ENCODE measurements around the gene MIPOL1.
"Not testable (repeated sequence)": the region's sequence is repeated elsewhere in the genome, so short reads cannot be mapped to it uniquely, and the experiment has no call there.

MIPOL1 gene

DNA sequence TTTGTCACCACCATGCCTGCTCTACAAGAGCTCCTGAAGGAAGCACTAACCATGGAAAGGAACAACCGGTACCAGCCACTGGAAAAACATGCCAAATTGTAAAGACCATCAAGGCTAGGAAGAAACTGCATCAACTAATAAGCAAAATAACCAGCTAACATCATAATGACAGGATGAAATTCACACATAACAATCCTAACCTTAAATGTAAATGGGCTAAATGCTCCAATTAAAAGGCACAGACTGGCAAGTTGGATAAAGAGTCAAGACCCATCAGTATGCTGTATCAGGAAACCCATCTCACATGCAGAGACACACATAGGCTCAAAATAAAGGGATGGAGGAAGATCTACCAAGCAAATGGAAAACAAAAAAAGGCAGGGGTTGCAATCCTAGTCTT is 97.5 kb downstream of the MIPOL1 start:
- DNase-seq, result not testable (repeated sequence)

DNA sequence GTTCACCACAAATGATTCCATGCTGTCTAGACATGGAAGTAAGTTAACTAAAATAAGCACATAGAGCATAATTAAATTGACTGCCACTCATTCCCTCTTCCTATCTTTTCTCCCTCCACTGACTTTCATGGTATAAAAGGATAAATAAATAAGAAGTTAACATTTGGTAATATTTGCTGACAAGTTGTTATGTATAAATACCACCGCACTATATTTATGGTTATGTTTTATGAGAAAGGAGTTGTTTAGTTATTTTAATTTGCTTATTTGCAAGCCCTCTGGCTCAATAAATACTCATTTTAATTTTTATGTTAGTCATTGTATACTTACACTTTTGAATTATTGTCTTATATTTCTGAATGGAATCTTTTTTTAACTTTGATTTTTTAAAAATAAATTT is 113.5 kb downstream of the MIPOL1 start:
- no peak for DNase-seq

DNA sequence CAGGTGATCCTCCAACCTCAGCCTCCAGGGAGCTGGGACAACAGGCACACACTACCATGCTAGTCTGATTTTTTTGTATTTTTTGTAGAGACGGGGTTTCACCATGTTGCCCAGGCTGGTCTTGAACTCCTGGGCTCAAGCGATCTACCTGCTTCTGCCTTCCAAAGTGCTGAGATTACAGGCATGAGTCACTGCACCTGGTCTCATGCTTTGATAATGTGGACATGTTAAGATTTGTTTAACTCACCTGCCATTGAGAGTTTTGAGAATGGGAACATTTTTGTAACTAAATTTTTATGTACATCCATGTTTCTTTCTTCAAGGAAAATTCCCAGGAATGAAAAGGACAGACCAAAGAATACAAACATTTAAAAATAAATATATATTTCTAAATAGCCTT is 121.2 kb downstream of the MIPOL1 start:
- DNase-seq, result no peak

DNA sequence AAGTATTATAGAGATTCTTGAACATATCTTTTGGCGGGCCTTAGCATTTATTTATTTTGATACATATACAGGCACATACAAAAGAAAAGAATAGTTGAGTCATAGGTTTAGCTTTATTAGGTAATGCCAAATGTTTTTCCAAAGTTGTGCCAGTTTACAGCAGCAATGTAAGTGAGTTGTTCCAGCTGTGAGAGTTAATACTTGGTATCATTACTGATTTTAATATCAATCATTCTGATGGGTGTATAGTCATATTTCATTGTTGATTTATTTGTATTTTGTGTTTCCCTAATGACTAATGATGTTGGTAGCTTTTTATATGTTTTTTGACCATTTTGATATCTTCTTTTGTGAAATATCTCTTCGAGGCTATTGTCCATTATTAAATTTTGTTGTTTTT is 122.4 kb downstream of the MIPOL1 start:
- DNase-seq, result no peak

DNA sequence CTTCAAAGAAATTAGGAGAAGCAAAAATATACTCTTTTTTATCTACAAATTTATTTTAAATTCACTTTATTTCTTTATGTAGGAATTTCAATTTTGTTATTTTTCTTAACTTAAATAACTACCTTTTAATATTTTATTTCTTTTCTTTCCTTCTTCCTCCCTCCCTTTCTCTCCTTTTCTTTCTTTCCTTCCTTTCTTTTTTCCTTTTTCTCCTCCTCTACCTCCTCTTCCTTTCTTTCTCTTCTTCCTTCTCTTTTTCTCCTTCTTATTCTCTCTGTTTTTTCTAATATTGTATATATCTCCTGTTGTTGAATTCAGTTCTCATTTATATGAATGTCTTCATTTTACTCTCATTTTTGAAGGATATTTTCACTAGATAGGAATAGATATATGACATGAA is 127.6 kb downstream of the MIPOL1 start:
- DNase-seq, result no peak

DNA sequence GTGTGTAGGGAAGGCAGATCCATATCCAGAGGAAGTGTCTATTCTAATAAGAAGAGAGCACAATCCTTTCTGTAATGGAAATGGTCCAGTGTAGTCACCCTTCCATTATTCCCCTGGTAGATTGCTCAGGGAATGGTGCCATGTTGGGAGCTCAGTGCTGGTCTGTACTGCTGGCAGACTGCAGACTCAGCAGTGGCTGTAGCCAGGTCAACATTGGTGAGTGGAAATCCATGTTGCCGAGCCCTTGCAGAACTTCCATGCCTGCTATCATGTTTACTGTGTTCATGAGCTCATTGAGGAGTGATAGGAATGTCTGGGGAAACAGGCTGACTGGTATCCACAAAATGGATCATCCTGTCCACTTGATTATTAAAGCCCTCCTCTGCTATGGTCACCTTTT is 128.7 kb downstream of the MIPOL1 start:
- DNase-seq, result no peak

DNA sequence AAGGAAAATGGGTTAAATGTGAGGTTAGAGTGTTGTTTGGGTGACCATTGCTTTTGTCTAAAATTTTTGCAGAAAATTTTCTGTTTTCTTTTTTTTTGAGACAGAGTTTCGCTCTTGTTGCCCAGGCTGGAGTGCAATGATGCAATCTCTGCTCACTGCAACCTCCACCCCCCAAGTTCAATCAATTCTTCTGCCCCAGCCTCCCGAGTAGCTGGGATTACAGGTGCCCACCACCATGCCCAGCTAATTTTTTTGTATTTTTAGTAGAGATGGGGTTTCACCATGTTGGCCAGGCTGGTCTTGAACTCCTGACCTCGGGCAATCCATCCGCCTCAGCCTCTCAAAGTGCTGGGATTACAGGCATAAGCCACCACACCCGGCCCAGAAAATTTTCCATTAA is 130.2 kb downstream of the MIPOL1 start:
- not testable (repeated sequence) for DNase-seq

DNA sequence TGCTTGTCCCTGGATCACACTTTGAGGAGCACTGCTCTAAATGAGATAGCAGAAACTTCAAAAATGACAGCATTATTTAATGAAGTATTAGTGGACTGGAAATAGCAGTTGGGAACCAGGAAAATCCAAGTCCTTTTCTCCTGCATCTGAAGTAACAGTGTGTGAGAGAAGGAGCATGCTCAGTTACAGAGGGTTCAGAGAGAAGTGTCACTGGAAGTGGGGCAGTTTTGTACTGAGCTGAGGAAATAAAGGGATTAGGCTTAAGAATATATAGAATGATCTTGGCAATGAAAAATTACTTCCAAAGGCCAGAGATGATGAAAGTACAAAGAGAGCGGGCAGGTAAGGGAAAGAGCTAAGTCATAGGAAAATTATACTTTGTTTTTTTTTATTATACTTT is 130.9 kb downstream of the MIPOL1 start:
- DNase-seq, result no peak

DNA sequence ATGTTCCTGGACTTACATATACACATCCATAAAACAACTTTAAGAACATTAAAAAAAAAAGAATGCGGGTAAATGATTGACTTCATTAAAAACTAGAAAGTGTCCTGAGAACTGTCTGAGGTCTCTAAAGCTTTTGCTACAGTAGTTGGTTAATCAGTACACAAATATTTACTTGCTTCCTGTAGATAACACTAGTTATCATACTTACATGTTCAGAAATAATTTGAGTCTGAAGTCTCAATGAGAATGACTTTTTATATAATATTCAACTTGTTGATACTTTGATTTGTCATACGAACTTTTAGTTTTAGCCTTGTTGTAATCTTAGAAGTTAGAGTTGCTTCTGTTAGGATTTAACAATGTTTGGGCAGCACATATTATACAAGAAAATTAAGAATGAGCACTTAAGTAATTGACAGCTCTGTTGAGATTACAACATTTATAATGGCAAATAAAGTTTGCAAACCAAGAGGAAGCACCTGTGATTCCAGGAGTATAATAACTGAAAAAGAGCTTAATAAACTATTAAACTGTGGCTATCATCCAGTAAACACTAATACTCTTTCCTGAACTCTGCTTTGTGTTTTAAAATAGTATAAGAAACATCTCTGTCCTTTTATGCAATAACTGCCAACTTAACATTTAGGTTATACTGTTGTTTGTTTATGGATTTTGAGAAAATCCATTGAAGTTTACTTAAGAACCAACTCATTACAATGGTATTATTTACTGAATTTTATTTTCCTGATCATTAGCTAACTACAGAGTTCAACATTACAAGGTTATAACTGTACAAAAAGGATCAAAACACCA is 131.7 kb downstream of the MIPOL1 start:
- no peak for DNase-seq

DNA sequence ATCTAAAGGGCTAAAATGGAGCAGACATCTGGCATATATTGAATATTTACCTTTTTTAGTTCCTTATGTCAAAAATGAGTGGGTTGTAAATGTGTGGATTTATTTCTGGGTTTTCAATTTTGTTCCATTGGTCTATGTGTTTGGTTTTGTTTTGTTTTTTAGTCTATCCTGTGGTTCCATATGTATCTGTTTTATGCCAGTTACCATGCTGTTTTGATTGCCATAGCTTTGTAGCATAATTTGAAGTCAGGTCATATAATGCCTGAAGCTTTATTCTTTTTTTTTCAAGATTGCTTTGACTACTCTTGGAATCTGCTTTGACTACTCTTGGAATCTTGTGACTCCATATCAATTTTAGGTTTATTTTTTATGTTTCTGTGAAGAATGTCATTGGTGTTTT is 133.2 kb downstream of the MIPOL1 start:
- DNase-seq, result no peak

DNA sequence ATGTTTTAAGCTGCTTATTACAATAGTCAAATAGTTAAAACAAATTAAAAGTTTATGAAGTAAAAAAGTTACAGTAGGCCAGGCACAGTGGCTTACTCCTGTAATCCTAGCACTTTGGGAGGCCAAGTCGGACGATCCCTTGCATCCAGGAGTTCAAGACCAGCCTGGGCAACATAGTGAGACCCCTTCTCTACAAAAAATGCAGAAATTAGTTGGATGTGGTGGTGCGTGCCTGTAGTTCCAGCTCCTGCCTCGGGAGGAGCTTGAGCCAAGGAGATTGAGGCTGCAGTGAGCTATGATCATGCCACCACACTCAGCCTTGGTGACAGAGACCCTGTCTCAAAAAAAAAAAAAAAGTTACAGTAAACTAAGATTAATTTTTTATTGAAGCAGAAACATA is 142.6 kb downstream of the MIPOL1 start:
- no peak for DNase-seq

DNA sequence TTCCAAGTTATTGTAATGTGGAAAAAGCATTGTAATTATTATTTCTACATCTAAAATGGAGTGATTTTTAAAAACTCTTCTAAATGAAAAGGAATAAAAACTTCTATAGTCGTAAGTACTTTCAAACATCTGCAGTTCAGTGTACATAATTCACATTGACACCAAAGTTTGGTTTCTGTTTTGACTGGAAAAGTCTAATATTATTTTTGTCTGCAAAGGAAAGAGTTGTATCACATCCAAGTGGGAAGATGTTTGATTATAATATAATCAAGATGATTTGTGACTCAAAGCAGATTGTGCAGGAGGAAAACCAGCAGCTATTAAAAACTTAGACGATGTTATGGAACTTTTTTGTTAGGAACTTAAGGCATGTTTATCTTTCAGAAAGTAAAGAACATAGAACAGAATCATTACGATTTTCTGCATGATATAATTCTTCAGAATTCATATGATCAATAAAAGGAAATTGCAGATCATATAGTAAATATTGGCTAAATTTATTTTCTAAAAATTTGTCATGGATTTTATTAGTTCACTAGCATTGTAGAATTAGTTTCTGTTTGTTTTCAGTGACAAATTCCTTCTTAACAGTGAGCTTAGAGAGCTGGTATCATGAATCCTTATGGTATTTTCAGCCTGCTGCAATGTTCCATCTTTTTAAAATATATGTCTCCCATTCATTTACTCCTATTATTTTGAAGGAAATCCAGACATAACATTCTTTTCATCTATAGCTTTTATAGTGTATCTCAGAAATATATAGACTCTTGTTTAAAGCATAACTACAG is 145.8 kb downstream of the MIPOL1 start:
- DNase-seq, result no peak

DNA sequence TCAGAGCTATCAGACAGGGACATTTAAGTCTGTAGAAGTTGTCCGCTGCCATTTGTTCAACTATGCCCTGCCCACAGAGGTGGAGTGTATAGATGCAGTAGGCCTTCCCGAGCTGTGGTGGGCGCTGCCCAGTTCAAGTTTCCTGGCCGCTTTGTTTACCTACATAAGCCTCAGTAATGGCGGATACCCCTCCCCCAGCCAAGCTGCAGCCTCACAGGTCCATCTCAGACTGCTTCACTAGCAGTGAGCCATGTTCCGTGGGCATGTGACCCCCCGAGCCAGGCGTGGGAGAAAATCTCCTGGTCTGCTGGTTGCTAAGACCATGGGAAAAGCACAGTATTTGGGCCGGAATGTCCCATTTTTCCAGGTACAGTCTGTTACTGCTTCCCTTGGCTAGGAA is 165.9 kb downstream of the MIPOL1 start:
- no peak for DNase-seq

DNA sequence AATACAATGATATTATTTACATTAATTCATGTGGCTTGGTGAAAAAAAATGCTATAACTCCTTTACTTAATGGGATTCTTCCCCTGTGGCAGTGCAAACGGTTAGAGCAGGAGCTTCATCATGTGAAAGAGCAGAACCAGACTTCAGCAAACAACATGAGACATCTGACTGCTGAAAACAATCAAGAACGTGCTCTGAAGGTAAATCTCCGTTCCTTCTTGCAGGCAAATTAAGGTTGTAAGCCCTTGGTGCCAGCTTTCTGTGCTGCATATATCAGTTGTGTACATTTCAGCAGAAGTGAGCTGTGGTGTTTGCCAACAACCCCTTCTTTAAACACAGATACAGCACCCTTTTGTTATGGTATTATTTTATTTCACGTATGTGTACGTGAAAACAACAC is 171.7 kb downstream of the MIPOL1 start:
- DNase-seq, result no peak

DNA sequence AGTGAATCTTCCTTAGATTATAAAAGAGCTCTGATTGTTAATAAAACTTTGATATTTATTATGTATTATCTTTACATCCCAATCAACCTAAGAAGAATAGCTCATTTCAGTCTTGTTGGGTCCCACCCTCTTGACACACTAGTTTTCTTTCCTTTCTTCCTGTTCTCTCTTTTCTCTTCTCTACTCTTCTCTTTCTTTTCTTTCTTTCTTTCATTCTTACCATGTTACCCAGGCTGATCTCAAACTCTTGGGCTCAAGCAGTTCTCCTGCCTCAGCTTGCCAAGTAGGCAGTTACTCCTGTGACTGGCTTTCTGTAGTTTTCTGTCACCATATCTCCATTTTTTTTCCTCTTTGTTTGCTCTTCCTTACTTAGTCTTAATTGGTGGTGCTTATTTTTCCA is 177.8 kb downstream of the MIPOL1 start:
- DNase-seq, result no peak

DNA sequence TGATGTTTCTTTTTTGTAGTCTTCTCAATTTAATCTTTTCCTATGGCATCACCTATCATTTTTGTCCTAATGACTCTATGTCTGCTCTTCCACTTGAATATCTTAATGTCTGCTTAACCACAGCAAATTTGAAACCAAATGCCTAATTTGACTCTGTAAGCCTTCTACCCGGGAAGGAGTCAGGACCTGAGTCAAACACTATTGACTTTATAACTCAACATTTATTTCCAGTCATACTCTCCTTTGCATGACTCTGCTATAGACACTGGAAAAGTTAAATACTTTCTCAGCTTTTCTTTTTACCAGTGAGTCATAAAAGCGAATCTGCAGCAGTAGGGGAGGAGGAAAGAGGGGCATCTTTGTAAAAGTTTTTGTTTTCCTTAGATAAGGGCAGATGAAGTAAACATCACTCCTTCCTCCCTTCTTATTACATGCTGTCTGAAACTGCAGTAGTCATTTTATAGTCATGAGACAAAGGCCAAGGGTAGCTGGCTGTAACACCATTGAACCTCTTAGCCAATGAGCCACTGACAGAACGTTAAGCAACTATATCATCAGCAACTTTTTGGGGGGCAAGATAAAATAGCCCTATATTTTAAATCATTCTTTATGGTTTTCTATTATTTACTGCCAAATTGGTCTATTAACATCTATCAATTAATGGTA is 179.3 kb downstream of the MIPOL1 start:
- no peak for DNase-seq

DNA sequence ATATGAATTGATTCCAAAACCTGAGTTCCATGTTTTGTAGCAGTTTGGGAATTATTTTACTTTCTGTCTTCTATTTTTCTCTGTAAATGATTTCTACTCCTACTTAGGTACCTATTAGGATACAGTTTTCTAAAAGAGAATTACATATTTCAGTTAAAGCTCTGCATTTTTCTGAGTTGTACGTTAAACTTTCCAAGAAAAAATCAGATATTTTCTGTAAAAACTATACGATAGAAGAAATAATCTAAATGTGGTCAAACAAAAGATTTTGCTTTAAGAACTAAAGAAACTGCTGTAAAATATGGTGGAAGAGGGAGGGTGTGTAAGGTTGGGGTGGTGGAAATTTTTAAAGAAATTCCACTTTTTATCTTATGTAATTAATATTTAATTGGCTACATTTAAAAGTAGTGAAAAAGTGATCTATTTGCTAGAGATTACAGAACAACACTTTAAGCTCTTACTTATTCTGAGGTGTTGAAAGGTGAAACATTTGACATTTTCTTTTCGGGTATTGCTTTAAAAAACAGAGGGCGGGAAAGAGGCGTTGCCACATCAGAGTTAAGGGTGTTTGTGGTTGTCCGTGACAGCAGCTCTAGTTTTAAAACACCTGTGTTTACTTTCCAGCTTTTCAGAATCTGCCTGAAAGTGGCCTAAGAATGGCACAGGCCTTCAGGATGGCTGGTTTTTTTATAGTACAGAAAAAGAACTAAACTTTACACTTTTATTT is 187.3 kb downstream of the MIPOL1 start:
- no peak for DNase-seq

DNA sequence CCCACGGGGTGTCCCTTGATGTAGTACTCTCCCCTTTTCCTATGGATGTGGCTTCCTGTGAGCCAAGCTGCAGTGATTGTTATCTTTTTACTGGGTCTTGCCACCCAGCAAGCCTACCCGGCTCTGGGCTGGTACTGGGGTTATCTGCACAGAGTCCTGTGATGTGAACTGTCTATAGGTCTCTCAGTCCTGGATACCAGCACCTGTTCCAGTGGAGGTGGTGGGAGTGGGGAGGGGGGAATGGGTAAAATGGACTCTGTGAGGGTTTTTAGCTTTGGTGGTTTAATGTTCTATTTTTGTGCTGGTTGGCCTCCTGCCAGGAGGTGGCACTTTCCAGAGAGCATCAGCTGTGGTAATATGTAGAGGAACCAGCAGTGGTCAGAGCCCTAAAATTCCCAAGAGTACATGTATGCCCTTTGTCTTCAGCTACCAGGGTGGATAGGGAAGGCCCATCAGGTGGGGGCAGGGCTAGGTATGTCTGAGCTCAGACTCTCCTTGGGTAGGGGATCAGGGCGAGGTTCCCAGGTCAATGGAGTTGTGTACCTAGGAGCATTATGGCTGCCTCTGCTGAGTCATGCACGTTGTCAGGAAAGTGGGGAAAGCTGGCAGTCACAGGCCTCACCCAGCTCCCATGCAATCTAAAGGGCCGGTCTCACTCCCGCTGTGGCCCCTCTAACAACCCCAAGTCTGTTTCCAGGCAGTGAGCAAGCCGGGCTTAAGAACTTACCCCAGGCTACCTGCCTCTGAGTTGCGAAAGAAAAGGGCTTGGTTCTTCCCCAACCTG is 199.6 kb downstream of the MIPOL1 start:
- not testable (repeated sequence) for DNase-seq

DNA sequence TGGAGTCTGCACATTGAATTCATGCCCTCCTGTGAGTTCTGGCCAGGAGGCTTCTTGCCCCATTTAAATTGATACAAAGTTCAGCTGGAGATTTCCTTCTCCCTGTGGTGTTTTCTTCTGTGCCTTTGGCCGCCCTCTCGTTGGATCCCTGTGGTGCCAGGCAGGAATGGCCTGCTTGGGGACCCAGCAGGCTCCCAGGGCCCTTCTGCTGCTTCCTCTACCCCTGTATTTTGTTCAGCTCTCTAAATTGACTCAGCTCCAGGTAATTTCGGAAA is 200.1 kb downstream of the MIPOL1 start:
- no peak for DNase-seq

DNA sequence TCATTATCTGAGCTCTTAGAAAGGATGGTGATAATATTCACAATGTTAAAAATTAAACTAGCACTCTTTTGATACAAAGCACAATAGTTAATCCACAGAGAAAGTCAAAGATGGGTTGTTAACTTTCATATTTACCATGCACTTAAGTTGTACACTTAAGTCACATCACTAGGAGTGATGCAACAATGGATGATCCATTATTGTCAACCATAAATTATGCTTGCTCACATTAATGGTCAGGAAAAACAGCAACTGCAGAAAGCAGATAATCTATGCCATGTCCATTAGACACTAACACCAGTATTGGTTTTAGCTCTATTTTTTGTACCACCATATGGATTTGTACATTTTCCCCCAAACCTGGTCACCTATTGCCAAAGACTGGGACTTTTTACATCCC is 201.8 kb downstream of the MIPOL1 start:
- no peak for DNase-seq

DNA sequence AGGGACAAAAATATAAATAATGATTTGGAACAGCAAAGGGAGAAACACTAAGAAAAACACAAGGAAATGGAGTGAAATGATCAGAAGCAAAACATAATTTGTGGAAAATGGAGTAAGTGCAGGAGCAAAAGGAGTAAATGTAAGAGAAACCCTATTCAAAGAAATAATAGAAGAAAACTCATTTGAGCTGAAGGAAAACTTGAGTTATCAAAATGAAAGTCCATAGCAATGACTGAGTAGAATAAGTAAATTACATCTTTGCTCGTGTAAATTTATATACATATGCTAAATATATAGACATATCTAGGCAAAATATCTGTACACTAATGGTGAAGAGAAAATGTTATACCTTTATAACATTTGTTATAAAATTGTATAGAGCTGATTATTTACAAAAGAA is 203.4 kb downstream of the MIPOL1 start:
- no peak for DNase-seq

DNA sequence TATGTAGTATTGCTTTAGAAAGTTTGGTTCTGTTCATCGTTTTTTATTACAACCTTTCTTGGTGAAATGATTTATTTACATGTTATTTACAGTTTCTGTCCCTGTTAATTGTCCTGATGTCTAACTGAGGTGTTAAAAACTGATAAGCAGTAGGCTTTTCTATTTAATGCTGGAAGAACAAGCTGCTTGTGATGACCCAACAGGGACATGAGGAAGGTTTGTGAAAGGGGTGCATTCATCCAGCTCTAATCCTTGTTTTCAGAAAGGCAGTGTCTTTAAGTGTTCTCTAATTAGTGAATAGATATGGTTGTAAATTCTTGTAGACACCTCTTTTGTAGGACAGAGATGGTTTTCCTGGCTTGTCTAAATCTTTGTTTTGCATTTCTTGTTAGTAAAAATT is 205.9 kb downstream of the MIPOL1 start:
- DNase-seq, result no peak

DNA sequence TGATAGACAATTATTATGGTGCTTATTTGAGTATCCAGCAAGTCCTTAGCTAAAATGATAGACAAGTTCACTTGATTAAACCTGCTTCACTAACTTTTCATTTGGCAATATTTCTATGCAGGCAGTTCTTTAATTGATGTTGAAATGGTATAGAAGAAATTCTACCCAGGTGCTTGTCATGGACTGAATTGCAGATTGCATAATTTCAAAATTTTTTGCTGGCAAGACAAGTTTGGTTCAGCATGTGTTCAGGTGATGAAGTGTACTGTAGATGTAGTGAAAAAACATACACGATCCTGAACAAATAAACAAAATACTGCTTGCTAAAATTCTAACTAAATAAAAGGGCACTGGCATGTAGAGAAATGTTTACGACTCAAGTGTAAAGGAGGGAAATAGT is 208.4 kb downstream of the MIPOL1 start:
- no peak for DNase-seq

Measured in bone marrow (tissue), 2 donors.